Upper lobe of left lung (tissue), 6 donors: ENCODE measurements around the gene RASD2. TPM values are rescaled to one million over a fixed set of nuclear protein-coding genes. Genes with fewer than 3 reads are reported as not detected.

ENCODE experiments used
- ATAC-seq, 2 donors: fragments of 200-7000 bp; cut with Tn5 transposase; one replicate each; pipeline ENCODE4 v1.9.1; 2022; ENCODE audit warnings: mild to moderate bottlenecking in 2 of 2, moderate library complexity in 2 of 2; ENCODE audit not compliant: low FRiP score in 2 of 2
- DNase-seq, 2 donors: peaks; one replicate each; pipeline ENCODE4 v3.0.0-alpha.2; 2019 to 2020
- H3K27ac ChIP-seq, 4 donors: fragments of 200-600 bp; sonication (generic); one replicate each; pipeline ENCODE4 v1.5.1; 2016 to 2019
- H3K27me3 ChIP-seq, 4 donors: fragments of 200-600 bp; sonication (generic); one replicate each; pipeline ENCODE4 v1.5.1; 2017 to 2019
- H3K36me3 ChIP-seq, 4 donors: fragments of 200-600 bp; sonication (generic); one replicate each; pipeline ENCODE4 v1.5.1; 2016 to 2019
- H3K4me1 ChIP-seq, 4 donors: fragments of 200-600 bp; sonication (generic); one replicate each; pipeline ENCODE4 v1.5.1; 2018 to 2019
- H3K4me3 ChIP-seq, 4 donors: fragments of 200-600 bp; sonication (generic); one replicate each; pipeline ENCODE4 v1.5.1; 2017 to 2019; ENCODE audit warnings: mild to moderate bottlenecking in 2 of 4, moderate library complexity in 1 of 4
- H3K9me3 ChIP-seq, 4 donors: fragments of 200-600 bp; sonication (generic); one replicate each; pipeline ENCODE4 v1.5.1; 2018 to 2019
- EP300 ChIP-seq, 4 donors: sonication (generic); formaldehyde crosslinking; IDR thresholded peaks; one replicate each; pipeline ENCODE4 v1.5.1; 2017; ENCODE audit warnings: antibody characterized with exemption in 4 of 4, control low read depth in 2 of 4
- POLR2A ChIP-seq, 4 donors: fragments of 450-650 bp; IDR thresholded peaks; one replicate each; pipeline ENCODE4 v1.5.1; 2016 to 2017; ENCODE audit warnings: antibody characterized with exemption in 4 of 4, mild to moderate bottlenecking in 2 of 4
- POLR2AphosphoS5 ChIP-seq, 2 donors: sonication (generic); formaldehyde crosslinking; IDR thresholded peaks; one replicate each; pipeline ENCODE4 v1.5.1; 2017; ENCODE audit warnings: antibody characterized with exemption in 2 of 2
- WGBS, 2 donors: methylation state at CpG; one replicate each; pipeline ENCODE4 v1.1.5; 2017 to 2018; 5-methylcytosine and 5-hydroxymethylcytosine counted together
- total RNA-seq, 6 donors: library from RNA; depleted of rRNA in 4 of 6; stranded (reverse); fragments of >200 nt in 4 of 6; gene quantifications; one replicate each; pipeline versions ENCODE4 v1.1.0 to v1.2.1, GENCODE V29; 2016 to 2021
- TF ChIP-seq, protein P1 (sequence below), 6 experiments: fragments of 450-650 bp in 4 of 6; fragments of 200-600 bp in 2 of 6; sonication (generic) in 2 of 6; IDR thresholded peaks; one replicate each; pipeline ENCODE4 v1.5.1; 2016 to 2019; ENCODE audit warnings: antibody characterized with exemption in 6 of 6
- donor health status: DM: no; HTN: no; CAD: no; lungs with moderate emphysema.
- donor health status: DM: no; HTN: yes; CAD: no; lungs with severe emphysema.

Gene RASD2
- total RNA-seq, 6 donors from 2014 or later = 0.49 to 4.2 (median 1.7) TPM

DNA sequence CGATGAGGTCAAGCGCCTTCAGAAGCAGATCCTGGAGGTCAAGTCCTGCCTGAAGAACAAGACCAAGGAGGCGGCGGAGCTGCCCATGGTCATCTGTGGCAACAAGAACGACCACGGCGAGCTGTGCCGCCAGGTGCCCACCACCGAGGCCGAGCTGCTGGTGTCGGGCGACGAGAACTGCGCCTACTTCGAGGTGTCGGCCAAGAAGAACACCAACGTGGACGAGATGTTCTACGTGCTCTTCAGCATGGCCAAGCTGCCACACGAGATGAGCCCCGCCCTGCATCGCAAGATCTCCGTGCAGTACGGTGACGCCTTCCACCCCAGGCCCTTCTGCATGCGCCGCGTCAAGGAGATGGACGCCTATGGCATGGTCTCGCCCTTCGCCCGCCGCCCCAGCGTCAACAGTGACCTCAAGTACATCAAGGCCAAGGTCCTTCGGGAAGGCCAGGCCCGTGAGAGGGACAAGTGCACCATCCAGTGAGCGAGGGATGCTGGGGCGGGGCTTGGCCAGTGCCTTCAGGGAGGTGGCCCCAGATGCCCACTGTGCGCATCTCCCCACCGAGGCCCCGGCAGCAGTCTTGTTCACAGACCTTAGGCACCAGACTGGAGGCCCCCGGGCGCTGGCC, 11.0 kb downstream of the RASD2 start:
- Histone ChIP-seq H3K4me1 (peaks cover 0 to 7% (median 0%) of the 10 kb centered on the region in 4 donors), H3K27me3 (no peaks in the 10 kb centered on the region), H3K9me3 (no peaks in the 10 kb centered on the region), H3K27ac (no peak overlapping the region), H3K4me3 (no peak overlapping the region), H3K36me3 (no peaks in the 10 kb centered on the region)
- DNase-seq (peak in 1 of 2 donors; percentile 83), ATAC-seq (no peak)
- WGBS, 2 donors = 89 to 92% methylated on average over 30 to 43 of the region's 43 CpGs
- TF ChIP-seq, protein P1, sequence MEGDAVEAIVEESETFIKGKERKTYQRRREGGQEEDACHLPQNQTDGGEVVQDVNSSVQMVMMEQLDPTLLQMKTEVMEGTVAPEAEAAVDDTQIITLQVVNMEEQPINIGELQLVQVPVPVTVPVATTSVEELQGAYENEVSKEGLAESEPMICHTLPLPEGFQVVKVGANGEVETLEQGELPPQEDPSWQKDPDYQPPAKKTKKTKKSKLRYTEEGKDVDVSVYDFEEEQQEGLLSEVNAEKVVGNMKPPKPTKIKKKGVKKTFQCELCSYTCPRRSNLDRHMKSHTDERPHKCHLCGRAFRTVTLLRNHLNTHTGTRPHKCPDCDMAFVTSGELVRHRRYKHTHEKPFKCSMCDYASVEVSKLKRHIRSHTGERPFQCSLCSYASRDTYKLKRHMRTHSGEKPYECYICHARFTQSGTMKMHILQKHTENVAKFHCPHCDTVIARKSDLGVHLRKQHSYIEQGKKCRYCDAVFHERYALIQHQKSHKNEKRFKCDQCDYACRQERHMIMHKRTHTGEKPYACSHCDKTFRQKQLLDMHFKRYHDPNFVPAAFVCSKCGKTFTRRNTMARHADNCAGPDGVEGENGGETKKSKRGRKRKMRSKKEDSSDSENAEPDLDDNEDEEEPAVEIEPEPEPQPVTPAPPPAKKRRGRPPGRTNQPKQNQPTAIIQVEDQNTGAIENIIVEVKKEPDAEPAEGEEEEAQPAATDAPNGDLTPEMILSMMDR (IDR thresholded peaks at IDR 0.05) = no peak
- TF ChIP-seq EP300 (IDR thresholded peaks at IDR 0.05) (no peak), POLR2AphosphoS5 (IDR thresholded peaks at IDR 0.05) (no peak), POLR2A (IDR thresholded peaks at IDR 0.05) (no peak)

DNA sequence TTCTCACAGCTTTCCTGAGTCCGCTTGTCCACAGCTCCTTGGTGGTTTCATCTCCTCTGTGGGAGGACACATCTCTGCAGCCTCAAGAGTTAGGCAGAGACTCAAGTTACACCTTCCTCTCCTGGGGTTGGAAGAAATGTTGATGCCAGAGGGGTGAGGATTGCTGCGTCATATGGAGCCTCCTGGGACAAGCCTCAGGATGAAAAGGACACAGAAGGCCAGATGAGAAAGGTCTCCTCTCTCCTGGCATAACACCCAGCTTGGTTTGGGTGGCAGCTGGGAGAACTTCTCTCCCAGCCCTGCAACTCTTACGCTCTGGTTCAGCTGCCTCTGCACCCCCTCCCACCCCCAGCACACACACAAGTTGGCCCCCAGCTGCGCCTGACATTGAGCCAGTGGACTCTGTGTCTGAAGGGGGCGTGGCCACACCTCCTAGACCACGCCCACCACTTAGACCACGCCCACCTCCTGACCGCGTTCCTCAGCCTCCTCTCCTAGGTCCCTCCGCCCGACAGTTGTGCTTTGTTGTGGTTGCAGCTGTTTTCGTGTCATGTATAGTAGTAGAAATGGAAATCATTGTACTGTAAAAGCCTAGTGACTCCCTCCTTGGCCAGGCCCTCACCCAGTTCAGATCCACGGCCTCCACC, 11.7 kb downstream of the RASD2 start:
- DNase-seq = peak in 1 of 2 donors; percentile 30
- Histone ChIP-seq H3K9me3 (no peaks in the 10 kb centered on the region), H3K27me3 (no peaks in the 10 kb centered on the region), H3K4me3 (no peak overlapping the region), H3K36me3 (no peaks in the 10 kb centered on the region), H3K27ac (no peak overlapping the region), H3K4me1 (peaks cover 0 to 7% (median 0%) of the 10 kb centered on the region in 4 donors)
- 40 to 52% methylated on average over 12 to 13 of the region's 13 CpGs for WGBS, 2 donors
- ATAC-seq = peak in 1 of 2 donors; percentile 38
- TF ChIP-seq POLR2A (IDR thresholded peaks at IDR 0.05) = no peak
- no peak for TF ChIP-seq EP300 (IDR thresholded peaks at IDR 0.05)

DNA sequence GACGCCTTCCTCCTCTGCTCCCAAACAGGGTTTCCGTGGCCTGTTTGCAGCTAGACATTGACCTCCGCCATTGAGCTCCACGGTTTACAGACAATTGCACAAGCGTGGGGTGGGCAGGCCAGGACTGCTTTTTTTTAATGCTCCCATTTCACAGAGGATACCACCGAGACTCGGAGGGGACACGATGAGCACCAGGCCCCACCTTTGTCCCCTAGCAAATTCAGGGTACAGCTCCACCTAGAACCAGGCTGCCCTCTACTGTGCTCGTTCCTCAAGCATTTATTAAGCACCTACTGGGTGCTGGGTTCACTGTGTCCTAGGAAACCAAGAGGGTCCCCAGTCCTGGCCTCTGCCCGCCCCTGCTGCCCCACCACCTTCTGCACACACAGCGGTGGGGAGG, 12.2 kb downstream of the RASD2 start:
- no peaks in the 10 kb centered on the region for H3K9me3 ChIP-seq
- ATAC-seq = no peak
- 76 to 78% methylated on average over 10 of the region's 11 CpGs for WGBS, 2 donors
- no peak overlapping the region for H3K27ac ChIP-seq
- no peak for DNase-seq
- H3K27me3 ChIP-seq = no peaks in the 10 kb centered on the region
- H3K4me1 ChIP-seq = peaks cover 0 to 7% (median 0%) of the 10 kb centered on the region in 4 donors
- TF ChIP-seq POLR2A (IDR thresholded peaks at IDR 0.05) (no peak), POLR2AphosphoS5 (IDR thresholded peaks at IDR 0.05) (no peak), EP300 (IDR thresholded peaks at IDR 0.05) (no peak)
- TF ChIP-seq, protein P1 (IDR thresholded peaks at IDR 0.05) = no peak
- H3K36me3 ChIP-seq = no peaks in the 10 kb centered on the region
- no peak overlapping the region for H3K4me3 ChIP-seq

DNA sequence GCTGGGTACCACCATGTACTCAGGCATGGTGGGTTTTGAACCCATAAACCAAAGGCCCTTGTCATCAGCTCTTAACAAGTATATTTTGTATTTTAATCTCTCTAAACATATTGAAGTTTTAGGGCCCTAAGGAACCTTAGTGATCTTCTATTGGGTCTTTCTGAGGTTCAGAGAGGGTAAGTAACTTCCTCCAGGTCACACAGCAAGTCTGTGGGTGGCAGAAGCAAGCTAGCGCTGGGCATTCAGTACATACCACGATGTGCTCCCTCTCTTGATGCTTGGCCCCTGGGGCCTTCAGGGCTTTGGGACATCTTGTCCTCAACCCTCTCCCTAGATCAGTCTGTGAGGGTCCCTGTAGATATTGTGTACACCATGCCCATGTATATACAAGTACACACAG, 12.7 kb downstream of the RASD2 start:
- no peaks in the 10 kb centered on the region for H3K36me3 ChIP-seq
- peaks cover 0 to 7% (median 0%) of the 10 kb centered on the region in 4 donors for H3K4me1 ChIP-seq
- no peak overlapping the region for H3K27ac ChIP-seq
- no peaks in the 10 kb centered on the region for H3K9me3 ChIP-seq
- no peak for DNase-seq
- no peak overlapping the region for H3K4me3 ChIP-seq
- TF ChIP-seq POLR2A (IDR thresholded peaks at IDR 0.05) = no peak
- TF ChIP-seq, protein P1 (IDR thresholded peaks at IDR 0.05) = no peak
- no peak for TF ChIP-seq EP300 (IDR thresholded peaks at IDR 0.05)
- no peak for TF ChIP-seq POLR2AphosphoS5 (IDR thresholded peaks at IDR 0.05)
- WGBS, 2 donors = 89 to 90% methylated on average over 2 of the region's 2 CpGs
- no peaks in the 10 kb centered on the region for H3K27me3 ChIP-seq
- ATAC-seq = no peak

DNA sequence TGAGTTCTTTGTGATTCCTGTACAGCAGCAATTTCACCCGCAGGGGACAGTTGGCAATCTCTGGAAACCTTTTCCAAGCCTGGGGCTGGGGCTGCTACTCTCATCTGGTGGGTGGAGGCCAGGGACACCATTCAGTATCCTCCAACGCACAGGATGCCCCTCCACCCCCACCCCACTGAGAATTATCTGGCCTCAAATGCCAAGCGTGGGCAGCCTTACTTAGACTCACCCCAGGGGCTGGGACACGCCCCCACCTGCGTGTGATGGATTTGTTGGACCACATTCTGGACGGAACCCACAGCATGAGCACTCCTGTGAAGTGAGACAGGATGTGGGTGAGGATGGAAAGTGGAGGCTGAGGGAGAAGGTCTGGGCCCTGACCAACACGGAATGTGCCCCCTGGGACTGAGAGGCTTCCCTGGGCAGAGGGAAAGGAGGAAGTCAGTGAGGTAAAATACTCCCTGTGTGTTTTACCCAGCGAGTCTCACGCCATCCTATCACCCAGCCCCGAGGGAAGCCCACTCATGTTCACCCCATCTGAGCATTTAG, 13.7 kb downstream of the RASD2 start:
- Histone ChIP-seq H3K9me3 (peaks cover 0 to 5% (median 0%) of the 10 kb centered on the region in 4 donors), H3K4me1 (peaks cover 0 to 7% (median 0%) of the 10 kb centered on the region in 4 donors), H3K27ac (no peak overlapping the region), H3K4me3 (no peak overlapping the region), H3K36me3 (no peaks in the 10 kb centered on the region), H3K27me3 (no peaks in the 10 kb centered on the region)
- DNase-seq (no peak), ATAC-seq (no peak)
- no peak for TF ChIP-seq POLR2AphosphoS5 (IDR thresholded peaks at IDR 0.05)
- no peak for TF ChIP-seq EP300 (IDR thresholded peaks at IDR 0.05)
- TF ChIP-seq POLR2A (IDR thresholded peaks at IDR 0.05) = no peak
- TF ChIP-seq, protein P1 (IDR thresholded peaks at IDR 0.05) = no peak
- WGBS, 2 donors = 70 to 71% methylated on average over 10 of the region's 10 CpGs
